ENCODE measurements around the gene FAXDC2.

The FAXDC2 gene

GRCh38 chr5:154850255-154851062 lies at the start of gene FAXDC2:
TSS of gene FAXDC2 (minus strand) at chr5:154850603. CDS start at chr5:154838178, 12,425 bp downstream.
- peak; percentile 90 for DNase-seq

GRCh38 chr5:154900066-154900465 lies 49.7 kb upstream of the FAXDC2 start:
- DNase-seq, result no peak

DNA sequence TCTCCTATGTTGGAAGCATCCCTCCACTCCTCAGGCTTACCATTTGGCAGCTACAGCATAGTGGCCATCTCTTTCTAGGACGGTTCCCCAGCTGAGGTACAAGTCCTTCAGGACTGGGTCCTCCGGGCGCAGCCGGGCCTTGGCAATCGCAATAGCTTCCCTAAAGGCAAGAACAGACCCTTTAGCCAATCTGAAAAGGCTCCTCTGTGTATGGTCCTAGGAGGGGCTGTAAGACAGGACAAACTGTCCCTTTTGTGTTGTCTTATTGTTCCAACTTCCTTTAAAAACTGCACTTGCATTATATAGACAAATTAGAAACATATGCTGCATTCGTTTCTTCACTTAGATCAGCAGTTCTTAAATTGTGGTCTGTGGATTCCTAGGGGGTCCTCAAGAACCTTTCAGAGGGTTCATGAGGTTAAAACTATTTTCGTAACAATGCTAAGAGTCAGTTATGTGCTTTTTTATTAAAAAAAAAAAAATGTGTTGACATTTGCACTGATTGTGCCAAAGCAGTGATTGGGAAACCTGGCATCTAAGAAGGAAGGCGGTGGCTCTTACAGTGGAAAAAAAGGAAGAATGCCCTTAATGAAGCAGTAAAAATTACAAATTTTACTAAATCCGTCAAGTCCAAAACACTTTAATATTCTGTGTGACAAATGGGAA lies 48.9 kb upstream of the FAXDC2 start:
- peak; percentile 47 for DNase-seq

GRCh38 chr5:154898210-154898609 lies 47.8 kb upstream of the FAXDC2 start:
- DNase-seq, result peak; percentile 51

- DNase-seq, result no peak
Measured at GRCh38 chr5:154896562-154897165, 46.3 kb upstream of the FAXDC2 start.

- DNase-seq, result no peak
Measured at GRCh38 chr5:154895606-154896561, 45.5 kb upstream of the FAXDC2 start.

GRCh38 chr5:154893381-154893780 lies 43.0 kb upstream of the FAXDC2 start:
- no peak for DNase-seq

DNA sequence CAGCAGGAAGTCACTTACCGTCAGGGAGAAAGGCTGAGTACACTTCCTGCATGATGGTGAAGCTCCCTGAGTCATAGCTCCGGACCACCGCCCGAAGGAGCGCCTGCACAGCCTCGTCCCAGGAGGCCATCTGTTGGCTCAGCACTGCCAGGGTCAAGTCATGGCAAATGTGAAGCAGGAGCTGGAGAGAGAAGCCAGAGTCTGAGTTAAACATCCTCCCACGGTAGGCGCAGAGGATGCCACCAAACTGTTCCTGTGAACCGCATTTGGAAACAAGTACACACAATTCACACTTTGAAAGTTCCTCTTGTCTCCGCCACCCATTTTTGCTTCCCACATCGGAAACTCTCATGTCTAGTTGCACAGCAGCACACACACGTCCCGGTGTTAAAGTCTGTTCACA lies 42.0 kb upstream of the FAXDC2 start:
- no peak for DNase-seq

DNA sequence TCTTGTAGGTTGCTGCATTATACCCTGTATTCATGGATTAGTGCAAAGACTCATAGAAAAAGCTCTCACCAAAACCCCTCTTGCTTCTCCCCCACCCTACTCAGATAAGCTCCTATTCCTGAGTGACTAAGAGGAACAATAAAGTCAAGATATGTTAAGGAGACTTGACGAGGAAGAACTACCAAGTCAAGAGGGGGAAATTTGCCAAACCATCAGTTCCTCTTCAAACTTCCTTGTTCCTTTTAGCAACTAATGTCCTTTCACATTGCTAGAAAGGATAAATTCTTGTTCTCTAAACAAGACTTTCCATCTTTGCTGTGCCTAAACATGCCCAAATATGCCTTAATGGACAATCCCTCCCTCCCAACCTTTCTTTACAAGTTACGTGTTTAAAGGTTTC lies 35.0 kb upstream of the FAXDC2 start:
- no peak for DNase-seq

DNA sequence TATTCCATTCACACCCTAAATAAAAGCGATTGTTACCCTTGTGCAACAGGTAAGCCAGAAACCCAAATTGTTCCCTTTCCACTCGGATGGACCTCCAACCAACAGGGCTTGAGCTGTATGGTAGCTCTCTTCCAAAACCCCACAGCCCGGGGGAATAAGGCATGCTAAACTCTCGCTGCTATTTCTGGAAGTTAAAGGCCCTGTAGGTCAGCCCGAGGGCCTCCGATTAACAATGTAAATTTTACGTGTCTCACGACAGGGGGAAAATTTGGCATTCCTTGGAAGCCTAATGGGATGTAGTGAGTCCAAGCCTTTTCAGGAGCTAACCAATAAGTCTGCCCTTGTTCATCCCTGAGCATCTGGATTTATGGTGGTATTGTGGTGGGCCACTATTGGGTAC lies 34.0 kb upstream of the FAXDC2 start:
- DNase-seq, result no peak

DNA sequence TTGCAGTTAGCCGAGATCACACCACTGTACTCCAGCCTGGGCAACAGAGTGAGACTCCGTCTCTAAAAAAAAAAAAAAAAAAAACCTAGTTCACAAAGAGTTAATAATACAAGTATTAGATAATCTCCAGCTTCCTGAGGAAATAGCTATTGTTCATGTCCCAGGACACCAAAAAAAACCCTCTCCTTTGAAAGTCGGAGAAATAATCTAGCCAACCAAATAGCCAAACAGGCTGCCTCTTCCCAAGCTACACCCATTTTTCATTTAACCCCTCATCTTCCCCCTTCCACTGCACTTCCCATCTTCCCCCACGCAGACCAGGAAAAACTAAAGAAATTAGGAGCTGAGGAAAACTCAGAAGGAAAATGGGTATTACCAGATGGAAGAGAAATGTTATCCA lies 31.6 kb upstream of the FAXDC2 start:
- no peak for DNase-seq

- DNase-seq, result no peak
Measured at GRCh38 chr5:154878642-154879335, 28.4 kb upstream of the FAXDC2 start.

GRCh38 chr5:154873791-154874331 lies 23.5 kb upstream of the FAXDC2 start:
- DNase-seq, result no peak

GRCh38 chr5:154871734-154872133 lies 21.3 kb upstream of the FAXDC2 start:
- no peak for DNase-seq

DNA sequence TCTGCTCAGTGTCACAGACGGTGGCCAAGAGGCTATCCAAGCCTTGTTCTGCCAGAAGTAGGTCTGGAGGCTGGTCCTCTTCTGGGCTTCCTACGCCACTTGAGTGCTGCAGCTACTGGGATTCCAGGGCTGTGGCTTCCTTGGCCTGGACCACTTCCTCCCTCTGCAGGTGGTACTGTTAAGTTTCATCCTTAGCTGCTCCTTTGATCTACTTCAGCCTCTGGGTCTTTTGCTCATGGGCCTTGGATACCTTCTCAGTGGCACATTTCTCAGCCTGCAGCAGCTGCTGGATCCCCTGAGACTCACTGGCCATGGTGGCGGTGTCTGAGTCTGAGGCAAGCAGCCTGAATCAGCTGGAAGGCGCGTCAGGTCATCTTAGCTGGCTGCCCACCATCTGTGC lies 18.3 kb upstream of the FAXDC2 start:
- no peak for DNase-seq

- DNase-seq, result no peak
Measured at GRCh38 chr5:154866841-154867240, 16.4 kb upstream of the FAXDC2 start.

DNA sequence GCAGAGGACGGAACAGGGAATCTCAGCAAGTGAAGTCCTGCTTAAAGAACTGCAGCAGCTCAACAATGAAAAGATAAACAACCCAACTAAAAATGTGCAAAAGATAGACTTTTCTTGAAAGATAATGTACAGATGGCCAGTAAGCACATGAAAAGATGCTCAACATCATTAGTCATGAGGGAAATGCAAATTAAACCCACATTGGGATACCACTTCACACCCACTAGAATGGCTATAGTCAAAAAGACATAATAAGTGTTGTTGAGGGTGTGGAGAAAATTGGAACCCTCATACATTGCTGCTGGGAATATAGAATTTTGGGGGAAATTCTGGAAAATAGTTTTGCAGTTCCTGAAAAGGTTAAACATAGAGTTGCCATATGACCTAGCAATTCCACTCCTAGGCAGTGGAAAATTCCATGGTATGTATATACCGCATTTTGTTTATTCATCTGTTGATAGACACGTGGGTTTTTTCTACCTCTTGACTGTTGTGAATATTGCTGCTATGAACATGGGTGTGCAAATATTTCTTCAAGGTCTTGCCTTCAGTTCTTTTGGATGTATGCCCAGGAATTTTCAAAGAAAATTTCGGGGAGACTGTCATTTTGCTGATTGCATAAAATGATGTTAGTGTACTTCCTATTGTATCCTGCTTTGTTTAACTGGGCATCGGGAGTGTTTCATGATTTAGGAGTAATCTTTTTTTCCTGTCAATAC lies 15.2 kb upstream of the FAXDC2 start:
- no peak for DNase-seq

DNA sequence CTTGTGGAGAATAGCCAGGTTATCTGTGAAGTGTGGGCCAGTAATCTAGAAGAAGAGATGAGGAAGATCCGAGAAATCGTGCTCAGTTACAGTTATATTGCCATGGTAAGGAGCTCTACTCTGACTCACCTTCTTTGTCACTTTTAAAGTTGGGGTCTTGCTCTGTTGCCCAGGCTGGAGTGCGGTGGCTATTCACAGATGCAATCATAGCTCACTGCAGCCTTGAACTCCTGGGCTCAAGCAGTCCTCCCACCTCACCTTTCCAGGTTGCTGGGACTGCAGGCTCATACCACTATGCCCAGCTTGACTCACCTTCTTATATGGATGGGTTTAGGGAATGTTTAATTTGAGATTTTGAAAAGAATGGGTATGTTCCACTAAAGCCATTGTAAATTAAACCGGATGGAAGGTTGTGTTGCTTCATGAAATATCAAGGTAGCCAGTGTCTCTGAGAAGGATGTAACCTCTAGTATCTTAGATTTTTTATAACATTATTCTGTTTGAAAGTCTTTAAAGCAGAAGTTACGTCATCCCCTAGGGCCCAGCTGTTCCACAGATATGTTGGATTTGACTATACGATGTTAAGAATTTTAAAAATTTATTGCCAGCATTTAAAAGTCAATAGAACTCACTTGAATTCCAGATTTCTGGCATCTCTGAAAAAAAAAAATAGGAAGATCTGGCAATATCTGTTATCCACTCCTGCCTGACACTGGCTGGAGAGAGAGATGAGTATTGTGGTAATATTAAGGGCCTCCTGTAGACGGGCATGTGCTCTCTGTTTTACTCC lies 13.1 kb upstream of the FAXDC2 start:
- no peak for DNase-seq

- DNase-seq, result no peak
Measured at GRCh38 chr5:154862766-154863165, 12.4 kb upstream of the FAXDC2 start.

DNA sequence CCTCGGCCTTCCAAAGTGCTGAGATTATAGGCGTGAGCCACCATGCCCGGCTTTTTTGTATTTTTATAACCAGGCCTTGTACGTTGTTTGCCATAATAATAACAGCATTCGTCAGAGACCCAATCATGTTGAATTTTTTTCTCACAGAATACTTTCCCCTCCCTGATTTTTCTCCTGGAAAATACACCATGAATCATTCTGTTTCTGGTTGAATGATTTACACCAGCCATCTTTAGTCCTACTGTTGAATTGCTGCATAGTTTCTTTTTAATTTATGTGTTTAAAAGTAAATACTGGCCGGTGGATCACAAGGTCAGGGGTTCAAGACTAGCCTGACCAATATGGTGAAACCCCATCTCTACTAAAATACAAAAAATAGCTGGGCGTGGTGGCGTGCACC lies 11.5 kb upstream of the FAXDC2 start:
- DNase-seq, result no peak
